Mononuclear cell (primary cell): ENCODE measurements around the gene ZNF385B. TPM values are rescaled to one million over a fixed set of nuclear protein-coding genes. Genes with fewer than 3 reads are reported as not detected.

Source experiments
- H3K27me3 ChIP-seq: 2 replicates; pipeline ENCODE4 v1.6.0; 2011; ENCODE audit warnings: low read length, control low read depth; ENCODE audit not compliant: insufficient read depth
- H3K4me1 ChIP-seq: 2 replicates; pipeline ENCODE4 v1.5.1; 2011; ENCODE audit warnings: mild to moderate bottlenecking, low read length, control low read depth; ENCODE audit not compliant: insufficient read depth
- H3K4me3 ChIP-seq: 2 replicates; pipeline ENCODE4 v1.5.1; 2011; ENCODE audit warnings: mild to moderate bottlenecking, low read length, moderate library complexity
- H3K9me3 ChIP-seq: 2 replicates; pipeline ENCODE4 v1.5.1; 2011; ENCODE audit warnings: low read depth, mild to moderate bottlenecking, control low read depth, low read length
- total RNA-seq: library from RNA; depleted of rRNA; stranded (reverse); fragments of >200 nt; gene quantifications from one replicate; pipeline ENCODE4 v1.2.3, GENCODE V29; 2012

ZNF385B gene
- total RNA-seq, 1 donor = not detected

- H3K4me3 ChIP-seq = no peak overlapping the region
- H3K4me1 ChIP-seq = no peaks in the 10 kb centered on the region
- H3K27me3 ChIP-seq = no peaks in the 10 kb centered on the region
- no peaks in the 10 kb centered on the region for H3K9me3 ChIP-seq
These were observed 24.0 kb downstream of the ZNF385B start for GRCh38 chr2:179837408-179837807.

- Histone ChIP-seq H3K4me3 (no peak overlapping the region), H3K4me1 (no peaks in the 10 kb centered on the region), H3K9me3 (no peaks in the 10 kb centered on the region), H3K27me3 (no peaks in the 10 kb centered on the region)
These were observed 31.2 kb downstream of the ZNF385B start for GRCh38 chr2:179830043-179830787.

- Histone ChIP-seq H3K9me3 (no peaks in the 10 kb centered on the region), H3K27me3 (no peaks in the 10 kb centered on the region), H3K4me3 (no peak overlapping the region), H3K4me1 (no peaks in the 10 kb centered on the region)
These were observed 35.1 kb downstream of the ZNF385B start for GRCh38 chr2:179826297-179826696.

- Histone ChIP-seq H3K9me3 (no peaks in the 10 kb centered on the region), H3K4me1 (no peaks in the 10 kb centered on the region), H3K27me3 (no peaks in the 10 kb centered on the region), H3K4me3 (no peak overlapping the region)
These were observed 35.9 kb downstream of the ZNF385B start for GRCh38 chr2:179825494-179825893.

GRCh38 chr2:179824961-179825360, 36.5 kb downstream of the ZNF385B start:
- Histone ChIP-seq H3K27me3 (no peaks in the 10 kb centered on the region), H3K4me3 (no peak overlapping the region), H3K4me1 (no peaks in the 10 kb centered on the region), H3K9me3 (no peaks in the 10 kb centered on the region)

- Histone ChIP-seq H3K9me3 (no peaks in the 10 kb centered on the region), H3K27me3 (no peaks in the 10 kb centered on the region), H3K4me1 (no peaks in the 10 kb centered on the region), H3K4me3 (no peak overlapping the region)
These were observed 38.9 kb downstream of the ZNF385B start for GRCh38 chr2:179822540-179822939.

GRCh38 chr2:179818546-179818945, 42.9 kb downstream of the ZNF385B start:
- no peak overlapping the region for H3K4me3 ChIP-seq
- H3K9me3 ChIP-seq = no peaks in the 10 kb centered on the region
- H3K27me3 ChIP-seq = no peaks in the 10 kb centered on the region
- H3K4me1 ChIP-seq = no peaks in the 10 kb centered on the region

- Histone ChIP-seq H3K9me3 (no peaks in the 10 kb centered on the region), H3K4me1 (no peaks in the 10 kb centered on the region)
These were observed 44.1 kb downstream of the ZNF385B start for GRCh38 chr2:179817181-179817841.

GRCh38 chr2:179814050-179814449, 47.4 kb downstream of the ZNF385B start:
- no peak overlapping the region for H3K4me3 ChIP-seq
- no peaks in the 10 kb centered on the region for H3K9me3 ChIP-seq
- H3K4me1 ChIP-seq = no peaks in the 10 kb centered on the region
- H3K27me3 ChIP-seq = no peaks in the 10 kb centered on the region

More at GRCh38 chr2:179817181-179817841, 44.1 kb downstream of the ZNF385B start:
- no peak overlapping the region for H3K4me3 ChIP-seq
- no peaks in the 10 kb centered on the region for H3K27me3 ChIP-seq

- Histone ChIP-seq H3K4me3 (no peak overlapping the region), H3K4me1 (no peaks in the 10 kb centered on the region), H3K27me3 (no peaks in the 10 kb centered on the region), H3K9me3 (no peaks in the 10 kb centered on the region)
These were observed 48.9 kb downstream of the ZNF385B start for GRCh38 chr2:179812501-179812900.

GRCh38 chr2:179811042-179811441, 50.4 kb downstream of the ZNF385B start:
- no peaks in the 10 kb centered on the region for H3K27me3 ChIP-seq
- H3K4me3 ChIP-seq = no peak overlapping the region
- H3K4me1 ChIP-seq = no peaks in the 10 kb centered on the region
- H3K9me3 ChIP-seq = no peaks in the 10 kb centered on the region

GRCh38 chr2:179809606-179810005, 51.8 kb downstream of the ZNF385B start:
- Histone ChIP-seq H3K27me3 (no peaks in the 10 kb centered on the region), H3K4me3 (no peak overlapping the region), H3K9me3 (no peaks in the 10 kb centered on the region), H3K4me1 (no peaks in the 10 kb centered on the region)

- no peaks in the 10 kb centered on the region for H3K4me1 ChIP-seq
- no peak overlapping the region for H3K4me3 ChIP-seq
- H3K9me3 ChIP-seq = no peaks in the 10 kb centered on the region
- no peaks in the 10 kb centered on the region for H3K27me3 ChIP-seq
These were observed 56.4 kb downstream of the ZNF385B start for GRCh38 chr2:179805001-179805400.

- H3K27me3 ChIP-seq = no peaks in the 10 kb centered on the region
- no peaks in the 10 kb centered on the region for H3K4me1 ChIP-seq
- no peak overlapping the region for H3K4me3 ChIP-seq
- H3K9me3 ChIP-seq = no peaks in the 10 kb centered on the region
These were observed 57.2 kb downstream of the ZNF385B start for GRCh38 chr2:179804206-179804605.

GRCh38 chr2:179802051-179802882, 59.1 kb downstream of the ZNF385B start:
- Histone ChIP-seq H3K9me3 (no peaks in the 10 kb centered on the region), H3K4me1 (no peaks in the 10 kb centered on the region), H3K4me3 (no peak overlapping the region), H3K27me3 (no peaks in the 10 kb centered on the region)
